Mammary epithelial cell (primary cell): ENCODE measurements around the gene CHN2.

Experiments used
- EZH2 ChIP-seq: IDR thresholded peaks from 2 replicates; pipeline ENCODE4 v1.6.1; 2012; ENCODE audit warnings: low read length, inconsistent platforms, borderline replicate concordance
- TF ChIP-seq, protein P1 (sequence below), 2 donors: IDR thresholded peaks in 1 of 2; conservative IDR thresholded peaks in 1 of 2; 2 replicates each; pipeline ENCODE4 v1.5.1; 2011 to 2012; ENCODE audit warnings: inconsistent platforms in 2 of 2, low read length in 2 of 2, mild to moderate bottlenecking in 2 of 2, control low read depth in 1 of 2, low read depth in 1 of 2; ENCODE audit not compliant: insufficient read depth in 1 of 2; ENCODE audit errors: extremely low read depth in 1 of 2

- no peak for TF ChIP-seq EZH2
- TF ChIP-seq, protein P1, sequence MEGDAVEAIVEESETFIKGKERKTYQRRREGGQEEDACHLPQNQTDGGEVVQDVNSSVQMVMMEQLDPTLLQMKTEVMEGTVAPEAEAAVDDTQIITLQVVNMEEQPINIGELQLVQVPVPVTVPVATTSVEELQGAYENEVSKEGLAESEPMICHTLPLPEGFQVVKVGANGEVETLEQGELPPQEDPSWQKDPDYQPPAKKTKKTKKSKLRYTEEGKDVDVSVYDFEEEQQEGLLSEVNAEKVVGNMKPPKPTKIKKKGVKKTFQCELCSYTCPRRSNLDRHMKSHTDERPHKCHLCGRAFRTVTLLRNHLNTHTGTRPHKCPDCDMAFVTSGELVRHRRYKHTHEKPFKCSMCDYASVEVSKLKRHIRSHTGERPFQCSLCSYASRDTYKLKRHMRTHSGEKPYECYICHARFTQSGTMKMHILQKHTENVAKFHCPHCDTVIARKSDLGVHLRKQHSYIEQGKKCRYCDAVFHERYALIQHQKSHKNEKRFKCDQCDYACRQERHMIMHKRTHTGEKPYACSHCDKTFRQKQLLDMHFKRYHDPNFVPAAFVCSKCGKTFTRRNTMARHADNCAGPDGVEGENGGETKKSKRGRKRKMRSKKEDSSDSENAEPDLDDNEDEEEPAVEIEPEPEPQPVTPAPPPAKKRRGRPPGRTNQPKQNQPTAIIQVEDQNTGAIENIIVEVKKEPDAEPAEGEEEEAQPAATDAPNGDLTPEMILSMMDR (conservative IDR thresholded peaks at IDR 0.05 in 1 of 2, IDR thresholded peaks at IDR 0.05 in 1 of 2; ENCODE audit: extremely low read depth in 1 of 2, insufficient read depth in 1 of 2, low read depth in 1 of 2, low read length in 2 of 2): no peak
Measured at GRCh38 chr7:29420011-29420410, 225.4 kb downstream of the CHN2 start.
